ENCODE data around the gene WSCD1. TPM values are rescaled to one million over a fixed set of nuclear protein-coding genes. Genes with fewer than 3 reads are reported as not detected.

The WSCD1 gene
- total RNA-seq, 2 donors from 2014 or later: 1.8 to 5.5 TPM

DNA sequence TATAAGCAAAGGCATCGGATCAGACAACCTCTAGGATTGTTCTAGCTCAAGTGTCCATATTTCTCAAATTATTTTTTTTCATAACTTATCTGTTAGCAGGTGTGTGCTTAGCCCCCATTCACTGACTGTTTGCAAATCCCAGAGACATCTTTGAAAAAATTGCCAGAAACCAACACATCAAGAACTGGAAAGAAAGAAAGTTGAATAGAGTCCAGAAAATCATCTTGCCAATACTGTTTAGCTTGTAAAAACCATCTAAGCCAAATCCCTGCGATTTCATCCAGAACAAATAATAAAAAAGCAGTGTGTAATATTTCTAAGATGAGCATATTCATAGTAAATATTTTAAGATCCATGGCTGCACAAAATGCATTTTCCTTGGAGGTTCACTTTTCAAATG is 64.5 kb downstream of the WSCD1 start:
- Histone ChIP-seq H3K4me1 (no peaks in the 10 kb centered on the region), H3K36me3 (no peaks in the 10 kb centered on the region), H3K27ac (no peak overlapping the region), H3K9me3 (no peaks in the 10 kb centered on the region), H3K27me3 (no peaks in the 10 kb centered on the region), H3K4me3 (no peak overlapping the region)
- no peak for DNase-seq (ENCODE audit: low spot score)
- TF ChIP-seq, protein P1, sequence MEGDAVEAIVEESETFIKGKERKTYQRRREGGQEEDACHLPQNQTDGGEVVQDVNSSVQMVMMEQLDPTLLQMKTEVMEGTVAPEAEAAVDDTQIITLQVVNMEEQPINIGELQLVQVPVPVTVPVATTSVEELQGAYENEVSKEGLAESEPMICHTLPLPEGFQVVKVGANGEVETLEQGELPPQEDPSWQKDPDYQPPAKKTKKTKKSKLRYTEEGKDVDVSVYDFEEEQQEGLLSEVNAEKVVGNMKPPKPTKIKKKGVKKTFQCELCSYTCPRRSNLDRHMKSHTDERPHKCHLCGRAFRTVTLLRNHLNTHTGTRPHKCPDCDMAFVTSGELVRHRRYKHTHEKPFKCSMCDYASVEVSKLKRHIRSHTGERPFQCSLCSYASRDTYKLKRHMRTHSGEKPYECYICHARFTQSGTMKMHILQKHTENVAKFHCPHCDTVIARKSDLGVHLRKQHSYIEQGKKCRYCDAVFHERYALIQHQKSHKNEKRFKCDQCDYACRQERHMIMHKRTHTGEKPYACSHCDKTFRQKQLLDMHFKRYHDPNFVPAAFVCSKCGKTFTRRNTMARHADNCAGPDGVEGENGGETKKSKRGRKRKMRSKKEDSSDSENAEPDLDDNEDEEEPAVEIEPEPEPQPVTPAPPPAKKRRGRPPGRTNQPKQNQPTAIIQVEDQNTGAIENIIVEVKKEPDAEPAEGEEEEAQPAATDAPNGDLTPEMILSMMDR (IDR thresholded peaks at IDR 0.05): no peak

DNA sequence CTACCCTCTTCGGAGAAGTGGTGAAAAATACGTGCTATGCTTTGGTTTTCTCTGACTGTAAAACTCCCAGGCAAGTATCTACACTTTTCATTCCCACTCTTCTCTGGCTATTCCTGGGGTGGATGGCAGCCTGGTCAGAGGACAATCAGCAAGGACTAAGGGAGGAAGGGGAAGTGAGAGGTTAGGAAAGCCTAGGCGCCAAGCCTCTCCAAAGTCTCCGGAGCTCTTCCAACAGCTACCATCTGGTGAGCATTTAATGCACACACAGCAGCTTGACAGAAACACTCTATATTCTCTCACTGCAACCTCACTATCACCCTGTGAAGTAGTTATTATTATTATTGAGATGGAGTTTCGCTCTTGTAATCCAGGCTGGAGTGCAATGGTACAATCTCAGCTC is 65.1 kb downstream of the WSCD1 start:
- DNase-seq (ENCODE audit: low spot score): no peak
- H3K9me3 ChIP-seq: no peaks in the 10 kb centered on the region
- no peaks in the 10 kb centered on the region for H3K4me1 ChIP-seq
- no peaks in the 10 kb centered on the region for H3K36me3 ChIP-seq
- H3K27ac ChIP-seq: no peak overlapping the region
- no peak overlapping the region for H3K4me3 ChIP-seq
- H3K27me3 ChIP-seq: no peaks in the 10 kb centered on the region
- TF ChIP-seq, protein P1 (IDR thresholded peaks at IDR 0.05): no peak

DNA sequence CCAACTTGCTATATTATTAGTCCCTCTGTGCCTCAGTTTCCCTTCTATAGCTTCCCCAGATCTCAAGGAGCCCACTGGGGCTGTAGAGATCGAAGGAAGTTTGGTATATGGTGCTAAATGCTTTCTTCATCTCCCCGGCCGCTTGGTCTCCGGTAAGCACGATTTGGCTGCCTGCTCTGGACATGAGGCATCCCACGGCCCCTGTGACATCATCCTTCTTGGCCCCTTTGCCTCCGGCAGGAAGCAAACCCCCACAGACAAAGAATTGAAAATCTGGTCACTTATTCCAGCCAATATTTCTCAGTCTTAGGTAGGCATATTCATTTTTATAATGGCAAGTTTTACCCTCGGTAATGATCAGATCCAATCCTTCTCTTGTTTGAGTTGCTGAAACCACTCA is 65.8 kb downstream of the WSCD1 start:
- no peak overlapping the region for H3K27ac ChIP-seq
- H3K4me1 ChIP-seq: no peaks in the 10 kb centered on the region
- TF ChIP-seq, protein P1 (IDR thresholded peaks at IDR 0.05): no peak
- H3K27me3 ChIP-seq: no peaks in the 10 kb centered on the region
- H3K9me3 ChIP-seq: no peaks in the 10 kb centered on the region
- no peak for DNase-seq (ENCODE audit: low spot score)
- no peak overlapping the region for H3K4me3 ChIP-seq
- H3K36me3 ChIP-seq: no peaks in the 10 kb centered on the region

DNA sequence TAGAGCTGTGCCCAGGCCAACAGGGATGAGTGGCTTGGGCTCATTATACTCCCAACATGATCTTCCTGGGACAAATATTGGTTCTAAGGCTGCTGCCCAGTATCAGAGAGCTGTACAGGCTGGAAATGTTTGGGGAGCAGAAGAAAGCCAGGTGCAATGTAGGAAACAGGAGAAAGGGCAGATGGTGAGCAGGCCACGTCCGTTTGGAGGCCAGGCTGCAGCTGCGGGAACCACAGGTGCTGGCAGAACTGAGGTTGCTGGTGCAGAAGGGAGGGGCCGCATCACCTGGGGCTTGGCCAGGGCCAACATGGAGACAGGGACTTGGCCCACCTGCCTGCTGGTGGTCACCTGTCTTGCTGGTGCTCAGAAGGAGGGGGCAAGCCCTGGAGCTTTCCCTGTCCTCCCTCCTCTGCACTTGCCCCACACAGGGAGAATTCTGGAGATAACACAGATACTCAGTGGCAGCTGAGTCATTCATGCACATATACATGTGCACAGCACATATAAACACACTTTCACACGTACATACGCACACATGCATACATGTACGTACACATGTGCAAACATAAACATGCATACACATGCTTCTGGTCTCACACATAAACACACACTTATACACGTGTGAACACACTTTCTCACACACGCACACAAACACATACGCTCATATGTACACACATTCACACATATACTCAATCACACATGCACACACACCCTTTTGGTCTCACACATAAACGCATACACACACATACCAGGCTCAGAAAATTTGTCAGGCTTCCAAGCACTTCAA is 67.7 kb downstream of the WSCD1 start:
- Histone ChIP-seq H3K36me3 (no peaks in the 10 kb centered on the region), H3K4me1 (no peaks in the 10 kb centered on the region), H3K4me3 (no peak overlapping the region), H3K9me3 (no peaks in the 10 kb centered on the region), H3K27ac (no peak overlapping the region), H3K27me3 (no peaks in the 10 kb centered on the region)
- no peak for DNase-seq (ENCODE audit: low spot score)
- TF ChIP-seq, protein P1 (IDR thresholded peaks at IDR 0.05): no peak

DNA sequence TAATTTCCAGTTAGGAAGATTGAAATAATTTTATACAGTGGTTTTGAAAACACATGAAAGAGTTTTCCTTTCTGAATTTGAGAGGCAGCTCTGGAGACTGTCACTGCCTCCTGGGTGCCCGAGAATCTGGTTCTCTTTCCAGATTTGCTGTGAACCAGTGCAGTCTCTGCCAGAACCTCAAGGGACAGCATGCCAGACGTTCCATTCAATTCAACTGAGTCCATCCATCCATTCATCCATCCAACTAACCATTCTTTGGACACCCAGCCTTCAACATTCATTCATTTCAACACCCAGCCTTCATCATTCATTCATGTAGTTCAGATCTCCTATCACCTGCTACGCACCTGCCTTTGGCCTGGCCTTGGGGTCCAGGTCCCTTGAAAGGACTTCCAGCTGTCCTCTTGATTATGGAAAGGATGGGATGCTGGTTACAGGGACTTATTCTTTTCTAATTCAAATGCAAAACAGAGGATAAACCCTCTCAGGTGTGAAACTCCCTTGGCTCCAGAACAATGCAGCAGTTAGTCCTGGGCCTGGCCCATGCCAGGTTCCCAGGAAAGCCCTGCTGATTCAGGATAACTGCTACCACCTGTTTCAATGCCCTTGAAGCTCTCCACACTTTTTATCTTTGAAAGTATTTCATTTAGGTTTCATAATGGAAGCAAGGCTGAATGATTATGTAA is 68.7 kb downstream of the WSCD1 start:
- no peak for DNase-seq (ENCODE audit: low spot score)
- no peaks in the 10 kb centered on the region for H3K27me3 ChIP-seq
- no peak overlapping the region for H3K27ac ChIP-seq
- H3K4me1 ChIP-seq: no peaks in the 10 kb centered on the region
- no peaks in the 10 kb centered on the region for H3K9me3 ChIP-seq
- H3K4me3 ChIP-seq: no peak overlapping the region
- H3K36me3 ChIP-seq: no peaks in the 10 kb centered on the region
- TF ChIP-seq, protein P1 (IDR thresholded peaks at IDR 0.05): no peak

All from right atrium auricular region (tissue), 2 donors.